ENCODE measurements around the gene MCOLN2. TPM values are rescaled to one million over a fixed set of nuclear protein-coding genes. Genes with fewer than 3 reads are reported as not detected.

Gene MCOLN2
- total RNA-seq, 2 experiments from 2014 or later = 9.7 TPM

GRCh38 chr1:84985365-84985764 is 11.5 kb downstream of the MCOLN2 start:
- intact Hi-C loops (cut with DNase I, micrococcal nuclease) = no loop called here
- Mint-ChIP-seq H3K9me3 (no peaks in the 10 kb centered on the region), H3K27ac (no peak overlapping the region), H3K4me1 (ENCODE audit: low read depth) (peaks cover 8% of the 10 kb centered on the region), H3K4me3 (no peak overlapping the region), H3K36me3 (ENCODE audit: low read depth) (no peaks in the 10 kb centered on the region), H3K27me3 (peaks cover 4% of the 10 kb centered on the region)
- DNase-seq (no peak), ATAC-seq (ENCODE audit: poor library complexity) (no peak)
- H3K4me1 ChIP-seq (ENCODE audit: insufficient read depth, low read length) = peaks cover 8% of the 10 kb centered on the region
- no peaks in the 10 kb centered on the region for H3K36me3 ChIP-seq (ENCODE audit: insufficient read depth, low read length)
- no peak overlapping the region for H3K4me3 ChIP-seq (ENCODE audit: low read length)
- CTCF ChIA-PET = no interaction called here
- POLR2A ChIA-PET = no interaction called here
- H3K27ac ChIP-seq (ENCODE audit: low read depth in 1 of 2, low read length in 2 of 2) = no peak overlapping the region
- peaks cover 0 to 2% of the 10 kb centered on the region in 2 experiments for H3K27me3 ChIP-seq (ENCODE audit: control insufficient read depth in 1 of 2, insufficient read depth in 2 of 2, low read length in 2 of 2)
- H3K9me3 ChIP-seq (ENCODE audit: control insufficient read depth in 1 of 2, insufficient read depth in 1 of 2, low read length in 2 of 2) = no peaks in the 10 kb centered on the region
- TF ChIP-seq CTCF (IDR thresholded peaks at IDR 0.05) = no peak

- no peak overlapping the region for H3K4me3 ChIP-seq (ENCODE audit: low read length)
- no peaks in the 10 kb centered on the region for H3K36me3 Mint-ChIP-seq (ENCODE audit: low read depth)
- H3K4me1 Mint-ChIP-seq (ENCODE audit: low read depth) = no peaks in the 10 kb centered on the region
- peaks cover 0 to 2% of the 10 kb centered on the region in 2 experiments for H3K27me3 ChIP-seq (ENCODE audit: control insufficient read depth in 1 of 2, insufficient read depth in 2 of 2, low read length in 2 of 2)
- no peaks in the 10 kb centered on the region for H3K36me3 ChIP-seq (ENCODE audit: insufficient read depth, low read length)
- no peaks in the 10 kb centered on the region for H3K9me3 Mint-ChIP-seq
- intact Hi-C loops (cut with DNase I, micrococcal nuclease) = no loop called here
- no peak overlapping the region for H3K27ac Mint-ChIP-seq
- ChIA-PET POLR2A (interaction anchor here (1.5 kb wide), 1 partner anchor 10 kb away, joined by 3 read pairs; no protein-coding TSS in a partner anchor), CTCF (no interaction called here)
- H3K27ac ChIP-seq (ENCODE audit: low read depth in 1 of 2, low read length in 2 of 2) = no peak overlapping the region
- peaks cover 9% of the 10 kb centered on the region for H3K27me3 Mint-ChIP-seq
- H3K9me3 ChIP-seq (ENCODE audit: control insufficient read depth in 1 of 2, insufficient read depth in 1 of 2, low read length in 2 of 2) = no peaks in the 10 kb centered on the region
- H3K4me3 Mint-ChIP-seq = no peak overlapping the region
- ATAC-seq (ENCODE audit: poor library complexity) = no peak
- no peak for DNase-seq
- H3K4me1 ChIP-seq (ENCODE audit: insufficient read depth, low read length) = no peaks in the 10 kb centered on the region
- no peak for TF ChIP-seq CTCF (IDR thresholded peaks at IDR 0.05)
Measured at GRCh38 chr1:84982395-84982794, 14.5 kb downstream of the MCOLN2 start.

- Histone ChIP-seq H3K36me3 (ENCODE audit: insufficient read depth, low read length) (no peaks in the 10 kb centered on the region), H3K4me3 (ENCODE audit: low read length) (no peak overlapping the region), H3K4me1 (ENCODE audit: insufficient read depth, low read length) (peaks cover 9% of the 10 kb centered on the region), H3K9me3 (ENCODE audit: control insufficient read depth in 1 of 2, insufficient read depth in 1 of 2, low read length in 2 of 2) (no peaks in the 10 kb centered on the region), H3K27me3 (ENCODE audit: control insufficient read depth in 1 of 2, insufficient read depth in 2 of 2, low read length in 2 of 2) (no peaks in the 10 kb centered on the region), H3K27ac (ENCODE audit: low read depth in 1 of 2, low read length in 2 of 2) (no peak overlapping the region)
- no peak for DNase-seq
- intact Hi-C loops (cut with DNase I, micrococcal nuclease) = no loop called here
- Mint-ChIP-seq H3K27me3 (peaks cover 5% of the 10 kb centered on the region), H3K27ac (peak overlapping the region; percentile 3), H3K36me3 (ENCODE audit: low read depth) (no peaks in the 10 kb centered on the region), H3K9me3 (no peaks in the 10 kb centered on the region), H3K4me1 (ENCODE audit: low read depth) (peaks cover 15% of the 10 kb centered on the region), H3K4me3 (no peak overlapping the region)
- ATAC-seq (ENCODE audit: poor library complexity) = no peak
- no peak for TF ChIP-seq CTCF (IDR thresholded peaks at IDR 0.05)
- POLR2A ChIA-PET = interaction anchor here (0.5 kb wide), 1 partner anchor 24 kb away, joined by 4 read pairs; no protein-coding TSS in a partner anchor
- CTCF ChIA-PET = no interaction called here
Measured at GRCh38 chr1:84975035-84975434, 21.9 kb downstream of the MCOLN2 start.

Measured in CD4-positive, alpha-beta T cell (primary cell).